ENCODE results near the gene CYB561.
"Not testable (repeated sequence)": the region's sequence is repeated elsewhere in the genome, so short reads cannot be mapped to it uniquely, and the experiment has no call there.

CYB561 gene

DNA sequence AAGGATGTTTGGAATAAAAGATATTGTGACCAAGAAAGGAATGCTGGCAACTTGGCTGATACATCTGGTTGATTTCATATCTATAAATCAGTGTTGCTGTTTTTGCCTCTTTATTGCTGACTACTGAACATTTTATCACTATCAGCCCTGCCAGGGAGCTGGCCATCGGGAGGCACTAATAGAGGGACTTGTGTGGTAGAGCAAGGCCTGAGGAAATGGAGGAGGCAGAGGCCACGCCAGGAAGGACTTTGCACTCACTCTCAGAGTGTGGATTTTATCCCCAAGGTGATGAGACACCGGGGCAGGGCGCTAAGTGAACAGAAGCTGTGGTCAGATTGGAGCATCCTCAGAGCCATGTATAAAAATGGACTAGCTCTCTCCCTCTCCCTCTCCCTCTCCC is 9.3 kb upstream of the CYB561 start:
- no peak overlapping the region for H3K9ac ChIP-seq (ENCODE audit: low read length)
- H3K79me2 ChIP-seq (ENCODE audit: low read length): no peaks in the 10 kb centered on the region
- no peak for TF ChIP-seq EZH2phosphoT487 (IDR thresholded peaks at IDR 0.05; ENCODE audit: low read depth)
- no peak for TF ChIP-seq CTCF (IDR thresholded peaks at IDR 0.05; ENCODE audit: low read depth, low read length)

DNA sequence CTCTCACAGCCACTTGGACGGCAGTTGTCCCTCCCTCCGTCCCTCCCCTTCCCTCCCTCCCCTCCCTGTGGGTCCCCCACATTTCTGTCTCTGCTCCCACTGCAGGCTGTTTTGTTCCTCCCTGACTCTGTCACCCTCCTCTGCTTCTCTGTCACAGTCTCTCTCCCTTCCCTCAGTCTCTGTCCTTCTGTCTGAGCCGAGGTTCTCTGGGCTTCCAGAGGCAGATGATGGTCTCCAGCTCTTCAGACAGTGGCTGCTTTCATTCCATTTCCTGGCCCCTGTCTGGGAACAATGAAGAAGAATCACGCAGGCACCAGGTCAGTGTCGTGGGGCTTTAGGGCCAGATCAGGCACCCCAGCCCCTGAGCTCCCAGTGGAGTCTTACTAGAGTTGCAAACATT is 8.8 kb upstream of the CYB561 start:
- Histone ChIP-seq H2AFZ (ENCODE audit: low read depth, low read length) (no peak overlapping the region), H3K4me2 (ENCODE audit: low read length) (no peak overlapping the region), H3K27me3 (ENCODE audit: low read depth, low read length) (no peaks in the 10 kb centered on the region), H3K4me3 (ENCODE audit: low read length) (no peak overlapping the region), H3K4me1 (ENCODE audit: low read length) (peaks cover 9% of the 10 kb centered on the region), H4K20me1 (ENCODE audit: insufficient read depth, low read length) (no peaks in the 10 kb centered on the region), H3K9me3 (ENCODE audit: insufficient read depth, low read length) (no peaks in the 10 kb centered on the region), H3K79me2 (ENCODE audit: low read length) (no peaks in the 10 kb centered on the region), H3K27ac (ENCODE audit: low read length) (no peak overlapping the region), H3K36me3 (replicated peaks; ENCODE audit: low read depth, low read length) (no peaks in the 10 kb centered on the region), H3K9ac (ENCODE audit: low read length) (no peak overlapping the region)
- TF ChIP-seq EZH2phosphoT487 (IDR thresholded peaks at IDR 0.05; ENCODE audit: low read depth) (no peak), CTCF (IDR thresholded peaks at IDR 0.05; ENCODE audit: low read depth, low read length) (no peak)

More for the DNA sequence above, 9.3 kb upstream of the CYB561 start:
- Histone ChIP-seq H3K27me3 (ENCODE audit: low read depth, low read length) (no peaks in the 10 kb centered on the region), H3K4me3 (ENCODE audit: low read length) (no peak overlapping the region), H3K9me3 (ENCODE audit: insufficient read depth, low read length) (no peaks in the 10 kb centered on the region), H3K36me3 (replicated peaks; ENCODE audit: low read depth, low read length) (no peaks in the 10 kb centered on the region), H3K27ac (ENCODE audit: low read length) (no peak overlapping the region), H3K4me1 (ENCODE audit: low read length) (peaks cover 10% of the 10 kb centered on the region), H2AFZ (ENCODE audit: low read depth, low read length) (no peak overlapping the region), H4K20me1 (ENCODE audit: insufficient read depth, low read length) (no peaks in the 10 kb centered on the region), H3K4me2 (ENCODE audit: low read length) (no peak overlapping the region)

DNA sequence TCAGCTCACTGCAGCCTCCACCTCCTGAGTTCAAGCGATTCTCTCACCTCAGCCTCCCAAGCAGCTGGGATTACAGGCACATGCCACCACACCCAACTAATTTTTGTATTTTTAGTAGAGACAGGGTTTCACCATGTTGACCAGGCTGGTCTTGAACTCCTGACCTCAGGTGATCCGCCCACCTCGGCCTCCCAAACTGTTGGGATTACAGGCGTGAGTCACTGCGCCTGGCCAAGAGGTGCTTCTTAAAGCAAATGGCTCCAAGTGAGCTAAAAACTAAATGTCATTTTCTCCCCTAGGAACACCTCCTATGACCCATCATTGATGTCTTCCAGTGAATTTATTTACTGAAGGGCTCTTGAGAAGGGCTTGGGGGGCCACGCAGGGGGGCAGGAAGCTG is 8.3 kb upstream of the CYB561 start:
- H3K4me2 ChIP-seq (ENCODE audit: low read length); H3K4me1 ChIP-seq (ENCODE audit: low read length); H3K27ac ChIP-seq (ENCODE audit: low read length); H3K9ac ChIP-seq (ENCODE audit: low read length); H3K9me3 ChIP-seq (ENCODE audit: insufficient read depth, low read length); H3K79me2 ChIP-seq (ENCODE audit: low read length); H2AFZ ChIP-seq (ENCODE audit: low read depth, low read length); H3K4me3 ChIP-seq (ENCODE audit: low read length); H3K36me3 ChIP-seq (replicated peaks; ENCODE audit: low read depth, low read length); H4K20me1 ChIP-seq (ENCODE audit: insufficient read depth, low read length); H3K27me3 ChIP-seq (ENCODE audit: low read depth, low read length): not testable (repeated sequence)

DNA sequence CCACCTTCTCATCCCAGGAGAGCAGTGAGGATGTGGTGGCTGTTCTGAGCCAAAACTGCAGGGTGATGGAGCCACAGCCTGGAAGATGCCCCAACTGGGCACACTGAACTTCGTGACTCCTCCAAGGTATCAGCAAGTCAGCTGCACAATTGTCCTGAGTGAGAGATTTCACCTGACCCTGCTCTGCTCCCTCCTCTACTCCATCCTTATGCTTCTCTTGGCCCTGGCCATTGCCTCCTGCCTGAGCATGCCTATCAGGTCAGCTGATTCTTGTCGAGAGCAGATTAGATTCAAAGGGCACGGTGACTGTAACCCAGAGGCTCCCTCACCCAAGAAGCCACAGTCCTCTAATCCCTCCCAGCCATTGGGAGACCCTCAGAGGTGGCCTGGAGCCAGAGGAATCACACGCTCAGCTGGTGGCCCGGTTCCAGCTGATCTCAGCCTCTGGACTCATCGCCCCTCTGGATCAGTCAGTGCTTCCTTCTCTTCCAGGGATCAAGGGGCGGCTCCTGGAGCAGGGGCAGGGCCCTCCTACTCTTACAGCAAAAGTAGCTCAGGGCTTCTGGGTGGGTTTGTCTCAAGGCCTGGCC is 7.0 kb upstream of the CYB561 start:
- Histone ChIP-seq H4K20me1 (ENCODE audit: insufficient read depth, low read length) (no peaks in the 10 kb centered on the region), H3K9me3 (ENCODE audit: insufficient read depth, low read length) (no peaks in the 10 kb centered on the region), H3K9ac (ENCODE audit: low read length) (no peak overlapping the region), H3K79me2 (ENCODE audit: low read length) (no peaks in the 10 kb centered on the region), H3K36me3 (replicated peaks; ENCODE audit: low read depth, low read length) (no peaks in the 10 kb centered on the region), H3K27me3 (ENCODE audit: low read depth, low read length) (no peaks in the 10 kb centered on the region), H3K27ac (ENCODE audit: low read length) (no peak overlapping the region), H3K4me2 (ENCODE audit: low read length) (no peak overlapping the region), H2AFZ (ENCODE audit: low read depth, low read length) (no peak overlapping the region), H3K4me1 (ENCODE audit: low read length) (no peaks in the 10 kb centered on the region), H3K4me3 (ENCODE audit: low read length) (no peak overlapping the region)
- TF ChIP-seq CTCF (IDR thresholded peaks at IDR 0.05; ENCODE audit: low read depth, low read length): no peak
- no peak for TF ChIP-seq EZH2phosphoT487 (IDR thresholded peaks at IDR 0.05; ENCODE audit: low read depth)

Measured in OCI-LY3 (cell line).